ENCODE data around the gene EEFSEC.

GRCh38 chr3:128195369-128195768 lies 42.1 kb downstream of the EEFSEC start:
- no peak for TF ChIP-seq CTCF (IDR thresholded peaks at IDR 0.05)
- no peak for TF ChIP-seq POLR2A (IDR thresholded peaks at IDR 0.05)
